HUES6 (cell line): ENCODE results near the gene CDCA7L.

ENCODE experiments used
- H3K27ac ChIP-seq: 2 replicates; pipeline ENCODE4 v1.7.0; 2013; ENCODE audit warnings: low read depth, mild to moderate bottlenecking, low read length, inconsistent platforms
- H3K27me3 ChIP-seq: 2 replicates; pipeline ENCODE4 v1.6.1; 2013; ENCODE audit warnings: low read length; ENCODE audit not compliant: control insufficient read depth, insufficient read depth
- H3K36me3 ChIP-seq: 2 replicates; pipeline ENCODE4 v1.6.1; 2013; ENCODE audit warnings: low read length; ENCODE audit not compliant: control insufficient read depth, insufficient read depth
- H3K4me1 ChIP-seq: 2 replicates; pipeline ENCODE4 v1.6.1; 2013; ENCODE audit warnings: low read length; ENCODE audit not compliant: control insufficient read depth, insufficient read depth
- H3K4me3 ChIP-seq: 2 replicates; pipeline ENCODE4 v1.5.1; 2013; ENCODE audit warnings: low read depth, low read length
- H3K9ac ChIP-seq: one replicate; pipeline ENCODE4 v1.6.1; 2013; ENCODE audit warnings: mild to moderate bottlenecking, low read length
- H3K9me3 ChIP-seq: 2 replicates; pipeline ENCODE4 v1.6.1; 2013; ENCODE audit warnings: low read depth, low read length; ENCODE audit not compliant: control insufficient read depth, insufficient read depth

Gene CDCA7L, protein sequence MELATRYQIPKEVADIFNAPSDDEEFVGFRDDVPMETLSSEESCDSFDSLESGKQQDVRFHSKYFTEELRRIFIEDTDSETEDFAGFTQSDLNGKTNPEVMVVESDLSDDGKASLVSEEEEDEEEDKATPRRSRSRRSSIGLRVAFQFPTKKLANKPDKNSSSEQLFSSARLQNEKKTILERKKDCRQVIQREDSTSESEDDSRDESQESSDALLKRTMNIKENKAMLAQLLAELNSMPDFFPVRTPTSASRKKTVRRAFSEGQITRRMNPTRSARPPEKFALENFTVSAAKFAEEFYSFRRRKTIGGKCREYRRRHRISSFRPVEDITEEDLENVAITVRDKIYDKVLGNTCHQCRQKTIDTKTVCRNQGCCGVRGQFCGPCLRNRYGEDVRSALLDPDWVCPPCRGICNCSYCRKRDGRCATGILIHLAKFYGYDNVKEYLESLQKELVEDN

GRCh38 chr7:21945454-21946221 is at the start of gene CDCA7L:
TSS of gene CDCA7L (minus strand) at chr7:21945899. CDS start at chr7:21945804, 95 bp downstream.
- H3K4me1 ChIP-seq = peaks cover 52% of the 10 kb centered on the region
- no peaks in the 10 kb centered on the region for H3K36me3 ChIP-seq
- no peaks in the 10 kb centered on the region for H3K9me3 ChIP-seq
- H3K9ac ChIP-seq = peak within 1 kb of the TSS; percentile 100
- H3K4me3 ChIP-seq = peak within 1 kb of the TSS; percentile 89
- H3K27me3 ChIP-seq = no peaks in the 10 kb centered on the region; the same call in 1 of the 2 replicates
- peak within 1 kb of the TSS; percentile 99 for H3K27ac ChIP-seq

- Histone ChIP-seq H3K9me3 (no peaks in the 10 kb centered on the region), H3K36me3 (no peaks in the 10 kb centered on the region), H3K27ac (no peak overlapping the region), H3K9ac (no peak overlapping the region), H3K27me3 (no peaks in the 10 kb centered on the region), H3K4me3 (no peak overlapping the region), H3K4me1 (no peaks in the 10 kb centered on the region)
Observed at GRCh38 chr7:21986096-21986495, 40.4 kb upstream of the CDCA7L start.

GRCh38 chr7:21984042-21984441 is 38.3 kb upstream of the CDCA7L start:
- Histone ChIP-seq H3K9ac (no peak overlapping the region), H3K36me3 (no peaks in the 10 kb centered on the region), H3K9me3 (no peaks in the 10 kb centered on the region), H3K27ac (no peak overlapping the region), H3K27me3 (no peaks in the 10 kb centered on the region), H3K4me3 (no peak overlapping the region), H3K4me1 (no peaks in the 10 kb centered on the region)

DNA sequence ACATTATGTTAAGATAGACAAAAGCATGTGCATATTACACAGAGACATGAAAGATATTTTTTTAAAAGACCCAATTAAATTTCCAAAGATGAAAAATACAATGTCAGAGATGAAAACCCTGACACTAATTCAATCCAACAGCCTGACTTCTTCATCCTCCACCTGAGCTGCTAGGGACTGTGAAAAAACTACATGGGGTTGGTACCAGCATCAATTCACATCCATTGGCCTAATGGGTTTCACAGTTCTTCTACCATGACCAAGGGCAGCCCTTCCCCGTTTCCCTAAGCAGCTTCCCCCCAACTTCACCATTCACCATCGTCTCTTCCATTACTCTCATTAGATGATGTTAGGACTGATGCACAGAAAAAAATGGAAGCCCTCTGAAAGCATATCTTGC is 37.4 kb upstream of the CDCA7L start:
- Histone ChIP-seq H3K27ac (no peak overlapping the region), H3K4me1 (no peaks in the 10 kb centered on the region), H3K9ac (no peak overlapping the region), H3K36me3 (no peaks in the 10 kb centered on the region), H3K9me3 (no peaks in the 10 kb centered on the region), H3K4me3 (no peak overlapping the region), H3K27me3 (no peaks in the 10 kb centered on the region)

DNA sequence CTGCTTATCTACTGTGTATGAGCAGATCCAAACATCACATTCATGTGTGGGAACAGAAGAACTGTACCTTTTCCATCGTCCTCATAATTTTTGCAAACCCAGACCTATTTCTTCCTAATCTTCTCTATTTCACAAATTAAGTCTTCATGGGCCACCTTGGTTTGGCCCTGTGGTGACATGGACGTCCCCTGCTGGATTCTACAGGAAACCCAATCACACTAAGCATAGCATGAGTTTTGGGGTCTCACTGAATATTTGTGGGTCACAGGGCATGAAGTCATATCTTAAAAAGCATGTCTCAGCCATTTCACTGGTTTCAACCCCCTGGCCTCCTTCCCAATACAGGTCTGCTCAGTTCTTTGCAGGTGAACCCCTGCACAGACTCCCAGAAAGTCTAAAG is 35.8 kb upstream of the CDCA7L start:
- no peak overlapping the region for H3K9ac ChIP-seq
- H3K27me3 ChIP-seq = no peaks in the 10 kb centered on the region
- H3K4me1 ChIP-seq = no peaks in the 10 kb centered on the region
- no peak overlapping the region for H3K27ac ChIP-seq
- no peaks in the 10 kb centered on the region for H3K36me3 ChIP-seq
- H3K9me3 ChIP-seq = no peaks in the 10 kb centered on the region
- no peak overlapping the region for H3K4me3 ChIP-seq

GRCh38 chr7:21980926-21981500 is 35.3 kb upstream of the CDCA7L start:
- no peaks in the 10 kb centered on the region for H3K36me3 ChIP-seq

DNA sequence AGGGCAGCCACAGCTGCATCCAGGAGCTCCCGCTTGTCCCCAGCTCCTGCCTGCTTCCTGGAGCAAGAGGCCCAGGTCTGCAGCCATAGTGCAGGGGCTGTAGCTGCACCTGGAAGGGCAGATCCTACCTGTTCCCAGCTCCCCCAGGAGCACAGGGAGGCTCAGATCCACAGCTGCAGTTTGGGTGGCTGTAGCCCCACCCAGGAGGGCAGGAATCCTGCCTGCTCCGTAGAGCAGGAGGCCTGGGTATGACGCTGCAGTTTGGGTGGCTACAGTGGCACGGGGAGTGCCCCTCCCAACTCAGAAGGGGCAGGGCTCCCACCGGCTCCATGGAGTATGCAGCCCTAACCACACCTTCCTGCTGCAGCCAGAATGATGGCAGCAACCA is 26.7 kb upstream of the CDCA7L start:
- no peaks in the 10 kb centered on the region for H3K27me3 ChIP-seq
- H3K4me3 ChIP-seq = peak overlapping the region; percentile 34; the same call in 1 of the 2 replicates
- H3K4me1 ChIP-seq = peaks cover 15% of the 10 kb centered on the region
- H3K9me3 ChIP-seq = no peaks in the 10 kb centered on the region
- H3K27ac ChIP-seq = peak overlapping the region; percentile 62
- peak overlapping the region; percentile 73 for H3K9ac ChIP-seq
- H3K36me3 ChIP-seq = no peaks in the 10 kb centered on the region

More at GRCh38 chr7:21980926-21981500, 35.3 kb upstream of the CDCA7L start:
- no peak overlapping the region for H3K9ac ChIP-seq
- H3K9me3 ChIP-seq = no peaks in the 10 kb centered on the region
- no peaks in the 10 kb centered on the region for H3K4me1 ChIP-seq
- H3K27ac ChIP-seq = no peak overlapping the region
- H3K4me3 ChIP-seq = no peak overlapping the region
- H3K27me3 ChIP-seq = no peaks in the 10 kb centered on the region

DNA sequence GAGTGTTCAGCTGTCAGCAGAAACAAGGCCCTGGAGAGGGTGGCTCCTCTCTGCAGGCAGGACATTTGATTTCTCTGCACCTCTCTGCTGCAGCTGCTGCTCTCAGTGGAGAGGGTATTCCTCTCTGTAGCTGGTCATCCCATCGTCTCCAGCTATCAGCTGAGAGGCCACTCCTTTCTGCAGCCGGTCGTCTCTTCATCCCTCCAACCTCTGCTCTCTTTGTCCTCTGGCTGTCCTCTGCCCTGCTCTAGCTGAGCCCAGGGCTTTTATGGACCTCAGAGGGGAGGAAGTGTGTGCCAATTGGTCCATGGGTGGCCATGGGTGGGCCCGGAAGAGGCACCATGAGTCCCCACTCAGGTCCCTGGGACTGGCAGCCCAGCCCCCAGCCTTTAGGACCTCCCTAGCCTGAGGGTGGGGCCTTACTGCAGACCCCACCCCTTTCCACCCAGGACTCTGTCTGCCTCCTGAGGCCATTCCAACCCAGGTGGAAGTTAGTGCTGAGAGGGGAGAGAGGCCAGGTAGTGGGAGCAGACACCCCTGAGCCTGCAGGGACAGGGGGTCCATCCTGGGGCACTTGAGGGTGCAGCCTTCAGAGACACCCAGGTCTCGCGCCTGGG is 26.2 kb upstream of the CDCA7L start:
- Histone ChIP-seq H3K4me1 (peaks cover 15% of the 10 kb centered on the region), H3K27ac (peak overlapping the region; percentile 62), H3K36me3 (no peaks in the 10 kb centered on the region), H3K9me3 (no peaks in the 10 kb centered on the region), H3K9ac (peak overlapping the region; percentile 73), H3K27me3 (no peaks in the 10 kb centered on the region), H3K4me3 (peak overlapping the region; percentile 34; the same call in 1 of the 2 replicates)

GRCh38 chr7:21969822-21970221 is 24.1 kb upstream of the CDCA7L start:
- Histone ChIP-seq H3K27ac (no peak overlapping the region), H3K27me3 (no peaks in the 10 kb centered on the region), H3K36me3 (no peaks in the 10 kb centered on the region), H3K4me1 (peaks cover 24% of the 10 kb centered on the region), H3K9ac (no peak overlapping the region), H3K4me3 (no peak overlapping the region), H3K9me3 (no peaks in the 10 kb centered on the region)

DNA sequence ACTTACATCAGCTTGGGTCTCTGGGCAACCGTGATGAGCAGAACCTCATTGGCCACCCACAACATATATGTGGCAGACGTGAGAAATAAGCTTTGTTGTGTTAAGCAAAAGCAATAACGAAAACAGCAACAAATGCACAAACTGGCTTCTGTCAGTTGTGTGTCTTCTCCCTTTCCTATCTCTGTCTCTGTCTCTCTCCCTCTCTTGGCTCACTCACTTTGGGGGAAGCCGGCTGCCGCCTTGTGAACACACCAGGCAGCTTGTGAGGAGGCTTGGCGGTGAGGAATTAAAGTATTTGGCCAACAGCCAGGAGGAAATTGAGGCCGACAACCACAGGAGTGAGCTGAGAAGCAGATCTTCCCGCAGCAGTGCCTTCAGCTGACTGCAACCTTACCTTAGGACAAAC is 21.9 kb upstream of the CDCA7L start:
- no peaks in the 10 kb centered on the region for H3K36me3 ChIP-seq
- no peak overlapping the region for H3K9ac ChIP-seq
- H3K4me3 ChIP-seq = no peak overlapping the region
- peaks cover 22% of the 10 kb centered on the region for H3K4me1 ChIP-seq
- H3K27ac ChIP-seq = no peak overlapping the region
- H3K9me3 ChIP-seq = no peaks in the 10 kb centered on the region
- no peaks in the 10 kb centered on the region for H3K27me3 ChIP-seq
